WTC11 (cell line): Measurements from ENCODE around the gene DDX5. TPM values are rescaled to one million over a fixed set of nuclear protein-coding genes. Genes with fewer than 3 reads are reported as not detected.

Experiments used
- ATAC-seq: fragments of 200-7000 bp; cut with Tn5 transposase; 2 replicates; pipeline ENCODE4 v1.10.0; 2021; ENCODE audit warnings: mild to moderate bottlenecking, moderate library complexity
- CTCF ChIA-PET: fragments of 300-600 bp; sonication (Branson Sonifier 250); formaldehyde crosslinking; loops from one replicate; lab custom pipeline; 2021; ENCODE audit warnings: antibody characterized with exemption; lab: Charles Lee
- POLR2A ChIA-PET: fragments of 350-600 bp; sonication (Branson Sonifier 250); formaldehyde crosslinking; loops from one replicate; lab custom pipeline; 2021; ENCODE audit warnings: antibody characterized with exemption; lab: Charles Lee
- DNase-seq: peaks from one replicate; pipeline ENCODE4 v3.0.0; 2021; ENCODE audit warnings: low spot score
- H3K27ac Mint-ChIP-seq: 2 replicates; pipeline ENCODE4 v1.8.0; 2021; ENCODE audit warnings: mixed read lengths
- H3K27me3 Mint-ChIP-seq: 2 replicates; pipeline ENCODE4 v1.8.0; 2021; ENCODE audit warnings: low read depth, mild to moderate bottlenecking, moderate library complexity, mixed read lengths
- H3K36me3 Mint-ChIP-seq: 2 replicates; pipeline ENCODE4 v1.8.0; 2021; ENCODE audit warnings: mixed read lengths
- H3K4me1 Mint-ChIP-seq: 2 replicates; pipeline ENCODE4 v1.8.0; 2022; ENCODE audit warnings: mixed read lengths
- H3K4me3 Mint-ChIP-seq: 2 replicates; pipeline ENCODE4 v1.8.0; 2021; ENCODE audit warnings: mild to moderate bottlenecking, moderate library complexity, mixed read lengths
- H3K9me3 Mint-ChIP-seq: 2 replicates; pipeline ENCODE4 v1.8.0; 2021; ENCODE audit warnings: mixed read lengths
- AR ChIP-seq: fragments of 250-450 bp; sonication (Bioruptor Pico); IDR thresholded peaks from 2 replicates; pipeline ENCODE4 v1.9.0; 2021; ENCODE audit warnings: mild to moderate bottlenecking
- ATF1 ChIP-seq: sonication (generic); formaldehyde crosslinking; IDR thresholded peaks from 2 replicates; pipeline ENCODE4 v1.8.1; 2023; ENCODE audit warnings: mild to moderate bottlenecking, moderate library complexity, missing genetic modification reagents
- CDX4 ChIP-seq: fragments of 250-450 bp; sonication (Bioruptor Pico); IDR thresholded peaks from 2 replicates; pipeline ENCODE4 v1.9.0; 2021; ENCODE audit warnings: moderate library complexity, mild to moderate bottlenecking, inconsistent platforms, borderline replicate concordance
- FOXP4 ChIP-seq: sonication (generic); formaldehyde crosslinking; IDR thresholded peaks from 2 replicates; pipeline ENCODE4 v1.8.0; 2022; ENCODE audit warnings: mild to moderate bottlenecking, missing genetic modification reagents
- IRF1 ChIP-seq: sonication (generic); formaldehyde crosslinking; IDR thresholded peaks from 2 replicates; pipeline ENCODE4 v1.8.0; 2023; ENCODE audit warnings: missing genetic modification reagents
- KAT7 ChIP-seq: sonication (generic); formaldehyde crosslinking; IDR thresholded peaks from 2 replicates; pipeline ENCODE4 v1.8.1; 2023; ENCODE audit warnings: missing genetic modification reagents, mild to moderate bottlenecking, borderline replicate concordance
- NFATC4 ChIP-seq: fragments of 250-450 bp; sonication (Bioruptor Pico); IDR thresholded peaks from 2 replicates; pipeline ENCODE4 v1.9.0; 2021; ENCODE audit warnings: mild to moderate bottlenecking
- NR1H2 ChIP-seq: sonication (generic); formaldehyde crosslinking; IDR thresholded peaks from 2 replicates; pipeline ENCODE4 v1.9.0; 2021; ENCODE audit warnings: mild to moderate bottlenecking, moderate library complexity, missing genetic modification reagents
- PREB ChIP-seq: sonication (generic); formaldehyde crosslinking; IDR thresholded peaks from 2 replicates; pipeline ENCODE4 v1.8.1; 2022; ENCODE audit warnings: mild to moderate bottlenecking, missing genetic modification reagents, moderate library complexity, borderline replicate concordance
- ZNF138 ChIP-seq: sonication (generic); formaldehyde crosslinking; conservative IDR thresholded peaks from 2 replicates; pipeline ENCODE4 v1.8.1; 2022; ENCODE audit warnings: mild to moderate bottlenecking, moderate library complexity, missing genetic modification reagents
- ZNF512 ChIP-seq: sonication (generic); formaldehyde crosslinking; IDR thresholded peaks from 2 replicates; pipeline ENCODE4 v1.8.1; 2022; ENCODE audit warnings: missing genetic modification reagents, borderline replicate concordance
- ZNF532 ChIP-seq: fragments of 250-450 bp; sonication (Bioruptor Pico); IDR thresholded peaks from 2 replicates; pipeline ENCODE4 v1.9.0; 2021; ENCODE audit warnings: mild to moderate bottlenecking, borderline replicate concordance
- total RNA-seq: library from RNA; stranded (reverse); gene quantifications from 3 replicates; pipeline ENCODE4 v1.2.3, GENCODE V29; 2021

DDX5 gene
- total RNA-seq, 1 experiment from 2014 or later = 612 TPM

- Mint-ChIP-seq H3K9me3 (no peaks in the 10 kb centered on the region), H3K4me1 (peaks cover 56% of the 10 kb centered on the region), H3K27ac (peak overlapping the region; percentile 96), H3K36me3 (peaks cover 73% of the 10 kb centered on the region), H3K27me3 (no peaks in the 10 kb centered on the region; the same call in 1 of the 2 replicates), H3K4me3 (peak overlapping the region; percentile 98)
- TF ChIP-seq ZNF138 (CRISPR knock-in tag) = no peak
- DNase-seq (no peak), ATAC-seq (no peak)
- CTCF ChIA-PET = interaction anchor here (0.6 to 1.5 kb wide), 2 partner anchors 8 to 83 kb away, joined by 4 to 10 read pairs; partner anchors contain the start of gene POLG2
- POLR2A ChIA-PET = interaction anchor here (0.6 to 3.3 kb wide), 12 partner anchors 8 to 682 kb away, joined by 3 to 53 read pairs (median 5); partner anchors contain the start of genes POLG2 and SMURF2
Observed at GRCh38 chr17:64504769-64505339, 1.2 kb downstream of the DDX5 start.

GRCh38 chr17:64503821-64504768, 2.0 kb downstream of the DDX5 start:
- Mint-ChIP-seq H3K4me1 (peaks cover 59% of the 10 kb centered on the region), H3K36me3 (peaks cover 77% of the 10 kb centered on the region), H3K4me3 (peak overlapping the region; percentile 98), H3K9me3 (no peaks in the 10 kb centered on the region), H3K27me3 (no peaks in the 10 kb centered on the region; the same call in 1 of the 2 replicates), H3K27ac (peak overlapping the region; percentile 96)
- ChIA-PET POLR2A (interaction anchor here (1.9 to 3.3 kb wide), 2 partner anchors 8 to 84 kb away, joined by 7 to 53 read pairs; partner anchors contain the start of gene POLG2), CTCF (interaction anchor here (1.5 kb wide), 1 partner anchor 7 kb away, joined by 10 read pairs; the partner anchor contains the start of gene POLG2)
- ATAC-seq (no peak), DNase-seq (no peak)
- no peak for TF ChIP-seq KAT7 (CRISPR knock-in tag)
- TF ChIP-seq IRF1 = no peak
- TF ChIP-seq ATF1 (CRISPR knock-in tag) = no peak
- TF ChIP-seq NR1H2 (CRISPR knock-in tag) = no peak
- TF ChIP-seq ZNF512 (CRISPR knock-in tag) = no peak

- CTCF ChIA-PET = no interaction called here
- POLR2A ChIA-PET = no interaction called here
- no peaks in the 10 kb centered on the region; the same call in 1 of the 2 replicates for H3K27me3 Mint-ChIP-seq
- TF ChIP-seq FOXP4 (CRISPR knock-in tag) = no peak
- TF ChIP-seq NFATC4 = no peak
- TF ChIP-seq CDX4 (CRISPR knock-in tag) = no peak
- no peak for TF ChIP-seq IRF1
- peak; percentile 18; the same call in 1 of the 2 replicates for TF ChIP-seq AR (CRISPR knock-in tag)
- no peak for TF ChIP-seq PREB (CRISPR knock-in tag)
- no peak for TF ChIP-seq ZNF532 (CRISPR knock-in tag)
Observed at GRCh38 chr17:64503341-64503740, 2.7 kb downstream of the DDX5 start.

More at GRCh38 chr17:64503341-64503740, 2.7 kb downstream of the DDX5 start:
- Mint-ChIP-seq H3K27ac (peak overlapping the region; percentile 79), H3K4me1 (peaks cover 60% of the 10 kb centered on the region), H3K9me3 (no peaks in the 10 kb centered on the region), H3K4me3 (0 out of 2 replicates have a peak overlapping the region, but pooled peaks have one; percentile 98), H3K36me3 (peaks cover 72% of the 10 kb centered on the region)
- ATAC-seq = no peak
- no peak for DNase-seq
